HepG2 (cell line): ENCODE measurements around the gene HBA1. TPM values are rescaled to one million over a fixed set of nuclear protein-coding genes. Genes with fewer than 3 reads are reported as not detected.
A peak's percentile ranks its signal among the peaks of the same experiment; 100 is the strongest.

Source experiments
- HNF1A ChIP-seq, 2 experiments: sonication (generic) in 1 of 2; formaldehyde crosslinking in 1 of 2; IDR thresholded peaks; 2 replicates each; pipeline versions ENCODE4 v1.4.0 to v1.6.1; 2016 to 2020; ENCODE audit warnings: borderline replicate concordance in 1 of 2, low read depth in 1 of 2, mild to moderate bottlenecking in 1 of 2, missing genetic modification reagents in 1 of 2
- MTF1 ChIP-seq: sonication (generic); formaldehyde crosslinking; IDR thresholded peaks from 2 replicates; pipeline ENCODE4 v1.5.0; 2020; ENCODE audit warnings: missing genetic modification reagents
- MYPOP ChIP-seq: sonication (generic); formaldehyde crosslinking; IDR thresholded peaks from 2 replicates; pipeline ENCODE4 v1.8.1; 2023; ENCODE audit warnings: mild to moderate bottlenecking, moderate library complexity, missing genetic modification reagents
- RFX3 ChIP-seq: IDR thresholded peaks from 2 replicates; pipeline ENCODE4 v1.6.1; 2016; ENCODE audit warnings: missing biosample characterization, missing genetic modification reagents
- ZFX ChIP-seq: sonication (generic); formaldehyde crosslinking; IDR thresholded peaks from 2 replicates; pipeline ENCODE4 v1.4.0; 2020; ENCODE audit warnings: mild to moderate bottlenecking, low read depth, missing genetic modification reagents, moderate library complexity
- ZNF333 ChIP-seq: sonication (generic); formaldehyde crosslinking; IDR thresholded peaks from 2 replicates; pipeline ENCODE4 v1.4.0; 2020; ENCODE audit warnings: mild to moderate bottlenecking, missing genetic modification reagents, borderline replicate concordance
- ZNF558 ChIP-seq: sonication (generic); formaldehyde crosslinking; IDR thresholded peaks from 2 replicates; pipeline ENCODE4 v1.9.0; 2022; ENCODE audit warnings: mild to moderate bottlenecking, missing genetic modification reagents, borderline replicate concordance
- ZNF609 ChIP-seq: sonication (generic); formaldehyde crosslinking; IDR thresholded peaks from 2 replicates; pipeline ENCODE4 v1.4.0; 2020; ENCODE audit warnings: mild to moderate bottlenecking, missing genetic modification reagents, borderline replicate concordance
- ZNF639 ChIP-seq: conservative IDR thresholded peaks from 2 replicates; pipeline ENCODE4 v1.6.1; 2018; ENCODE audit warnings: missing genetic modification reagents
- ZNF770 ChIP-seq: sonication (generic); formaldehyde crosslinking; IDR thresholded peaks from 2 replicates; pipeline ENCODE4 v1.5.0; 2020; ENCODE audit warnings: mild to moderate bottlenecking, missing genetic modification reagents
- ZNF788 ChIP-seq: sonication (generic); formaldehyde crosslinking; IDR thresholded peaks from 2 replicates; pipeline ENCODE4 v1.5.0; 2020; ENCODE audit warnings: mild to moderate bottlenecking, missing genetic modification reagents, borderline replicate concordance
- ZSCAN29 ChIP-seq: sonication (generic); formaldehyde crosslinking; conservative IDR thresholded peaks from 2 replicates; pipeline ENCODE4 v1.4.0; 2020; ENCODE audit warnings: mild to moderate bottlenecking, missing genetic modification reagents
- polyA plus RNA-seq, 8 experiments: library from polyadenylated mRNA; depleted of rRNA in 3 of 8; stranded (reverse) in 7 of 8; unstranded in 1 of 8; fragments of >200 nt; fragmentation: Illumina TruSeq in 4 of 8; extraction: Trizol in 4 of 8; gene quantifications; 2 replicates each; pipeline versions ENCODE4 v1.2.1 to v1.2.3, GENCODE V29; 2011 to 2016; ENCODE audit warnings: low read depth in 4 of 8, missing spikeins in 1 of 8, mixed read lengths in 1 of 8; ENCODE audit not compliant: insufficient read depth in 1 of 8
- total RNA-seq, 5 experiments: library from RNA; depleted of rRNA; stranded (reverse); fragments of >200 nt; fragmentation: Illumina TruSeq; extraction: Trizol; gene quantifications; 2 replicates each; pipeline ENCODE4 v1.2.3, GENCODE V29; 2016; ENCODE audit warnings: low read depth in 1 of 5

The HBA1 gene
- total and polyA plus RNA-seq, 2 of the 13 experiments (the other 11 are each of a cell fraction or from before 2014, with no cell fraction given), result 0.59 TPM; not detected in 1

GRCh38 chr16:180681-181564 lies 4.4 kb downstream of the HBA1 start (continued):
- TF ChIP-seq ZNF770 (CRISPR knock-in tag) (peak; percentile 74), ZNF609 (CRISPR knock-in tag) (peak; percentile 75), MYPOP (CRISPR knock-in tag) (peak; percentile 99), ZNF788 (CRISPR knock-in tag) (peak; percentile 98), HNF1A (IDR thresholded peaks at IDR 0.05; ENCODE audit: low read depth) (no peak), HNF1A (CRISPR knock-in tag; IDR thresholded peaks at IDR 0.05; ENCODE audit: borderline replicate concordance) (peak; percentile 81; the same call in 1 of the 2 replicates), ZSCAN29 (CRISPR knock-in tag) (peak; percentile 86; the same call in 1 of the 2 replicates), ZNF333 (peak; percentile 99), MTF1 (CRISPR knock-in tag) (peak; percentile 92; the same call in 1 of the 2 replicates), RFX3 (CRISPR knock-in tag) (no peak), ZFX (CRISPR knock-in tag) (peak; percentile 92), ZNF558 (peak; percentile 99; the same call in 1 of the 2 replicates), ZNF639 (CRISPR knock-in tag) (peak; percentile 88)
